HUES6 (cell line): ENCODE measurements around the gene EDDM3A.
"Not testable (repeated sequence)": the region's sequence is repeated elsewhere in the genome, so short reads cannot be mapped to it uniquely, and the experiment has no call there.

Source experiments
- H3K27ac ChIP-seq: 2 replicates; pipeline ENCODE4 v1.7.0; 2013; ENCODE audit warnings: low read depth, mild to moderate bottlenecking, low read length, inconsistent platforms
- H3K27me3 ChIP-seq: 2 replicates; pipeline ENCODE4 v1.6.1; 2013; ENCODE audit warnings: low read length; ENCODE audit not compliant: control insufficient read depth, insufficient read depth
- H3K36me3 ChIP-seq: 2 replicates; pipeline ENCODE4 v1.6.1; 2013; ENCODE audit warnings: low read length; ENCODE audit not compliant: control insufficient read depth, insufficient read depth
- H3K4me1 ChIP-seq: 2 replicates; pipeline ENCODE4 v1.6.1; 2013; ENCODE audit warnings: low read length; ENCODE audit not compliant: control insufficient read depth, insufficient read depth
- H3K4me3 ChIP-seq: 2 replicates; pipeline ENCODE4 v1.5.1; 2013; ENCODE audit warnings: low read depth, low read length
- H3K9ac ChIP-seq: one replicate; pipeline ENCODE4 v1.6.1; 2013; ENCODE audit warnings: mild to moderate bottlenecking, low read length
- H3K9me3 ChIP-seq: 2 replicates; pipeline ENCODE4 v1.6.1; 2013; ENCODE audit warnings: low read depth, low read length; ENCODE audit not compliant: control insufficient read depth, insufficient read depth

EDDM3A gene

DNA sequence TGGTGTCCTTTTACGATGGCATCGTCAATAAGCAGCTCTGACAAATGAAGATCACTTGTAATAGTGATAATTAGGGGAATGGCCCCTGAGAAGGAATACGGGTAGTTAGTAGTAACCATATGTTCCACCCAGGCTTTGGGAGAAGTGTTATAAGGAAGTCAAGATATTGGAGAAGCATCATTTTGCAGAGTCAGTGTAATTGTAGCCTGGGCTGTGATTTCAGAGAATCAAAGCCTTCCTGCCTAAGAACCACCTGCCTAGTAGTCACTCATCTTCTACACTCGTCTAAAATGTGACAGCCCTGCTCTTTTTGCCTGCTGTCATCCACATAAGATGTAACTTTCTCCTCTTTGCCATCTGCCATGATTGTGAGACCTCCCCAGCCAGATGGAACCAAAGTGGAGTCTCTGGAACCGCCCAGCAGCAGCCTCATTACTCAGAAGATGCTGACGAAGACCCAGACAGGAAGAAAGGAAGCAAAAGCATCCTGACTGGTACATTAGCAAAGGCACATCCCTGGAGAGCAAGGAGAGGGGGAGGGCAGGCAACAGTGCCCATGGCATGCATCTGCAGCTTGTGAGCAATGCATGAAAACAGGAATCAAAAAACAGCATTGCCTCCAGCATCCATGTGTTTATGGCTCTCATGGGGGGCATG, 12.6 kb upstream of the EDDM3A start:
- Histone ChIP-seq H3K36me3 (no peaks in the 10 kb centered on the region), H3K9ac (no peak overlapping the region), H3K9me3 (no peaks in the 10 kb centered on the region), H3K27me3 (no peaks in the 10 kb centered on the region), H3K27ac (no peak overlapping the region), H3K4me3 (no peak overlapping the region), H3K4me1 (peaks cover 3% of the 10 kb centered on the region; the same call in 1 of the 2 replicates)

- H3K27ac ChIP-seq, result no peak overlapping the region
- peaks cover 3% of the 10 kb centered on the region; the same call in 1 of the 2 replicates for H3K4me1 ChIP-seq
- no peak overlapping the region for H3K4me3 ChIP-seq
- H3K36me3 ChIP-seq, result no peaks in the 10 kb centered on the region
- H3K27me3 ChIP-seq, result no peaks in the 10 kb centered on the region
- no peak overlapping the region for H3K9ac ChIP-seq
- no peaks in the 10 kb centered on the region for H3K9me3 ChIP-seq
Observed at GRCh38 chr14:20733684-20734429, 11.8 kb upstream of the EDDM3A start.

GRCh38 chr14:20734430-20734806, 11.3 kb upstream of the EDDM3A start:
- H3K9me3 ChIP-seq, result no peaks in the 10 kb centered on the region
- no peaks in the 10 kb centered on the region for H3K36me3 ChIP-seq
- peaks cover 3% of the 10 kb centered on the region; the same call in 1 of the 2 replicates for H3K4me1 ChIP-seq
- H3K9ac ChIP-seq, result no peak overlapping the region
- no peak overlapping the region for H3K4me3 ChIP-seq
- no peak overlapping the region for H3K27ac ChIP-seq
- H3K27me3 ChIP-seq, result no peaks in the 10 kb centered on the region

DNA sequence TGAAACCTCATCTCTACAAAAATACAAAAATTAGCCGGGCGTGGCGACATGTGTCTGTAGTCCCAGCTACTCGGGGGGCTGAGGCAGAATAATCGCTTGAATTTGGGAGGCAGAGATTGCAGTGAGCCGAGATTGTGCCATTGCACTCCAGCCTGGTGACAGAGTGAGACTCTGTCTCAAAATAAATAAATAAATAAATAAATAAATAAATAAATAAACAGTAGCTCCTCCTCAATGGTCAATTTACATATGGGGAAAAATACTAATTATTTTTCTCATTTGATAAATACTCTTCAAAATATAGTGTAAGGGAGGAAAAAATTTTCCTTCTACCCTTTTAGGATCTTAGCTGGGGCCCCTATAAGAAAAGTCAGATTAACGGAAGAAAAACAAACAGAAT, 7.4 kb upstream of the EDDM3A start:
- not testable (repeated sequence) for H3K9ac ChIP-seq, H3K9me3 ChIP-seq, H3K4me1 ChIP-seq, H3K27ac ChIP-seq, H3K27me3 ChIP-seq, H3K36me3 ChIP-seq, H3K4me3 ChIP-seq

- H3K36me3 ChIP-seq, result no peaks in the 10 kb centered on the region
- H3K9me3 ChIP-seq, result peaks cover 2% of the 10 kb centered on the region; the same call in 1 of the 2 replicates
- no peak overlapping the region for H3K4me3 ChIP-seq
- H3K27me3 ChIP-seq, result no peaks in the 10 kb centered on the region
- H3K27ac ChIP-seq, result no peak overlapping the region
- no peak overlapping the region for H3K9ac ChIP-seq
- no peaks in the 10 kb centered on the region for H3K4me1 ChIP-seq
Observed at GRCh38 chr14:20742132-20742531, 3.6 kb upstream of the EDDM3A start.

DNA sequence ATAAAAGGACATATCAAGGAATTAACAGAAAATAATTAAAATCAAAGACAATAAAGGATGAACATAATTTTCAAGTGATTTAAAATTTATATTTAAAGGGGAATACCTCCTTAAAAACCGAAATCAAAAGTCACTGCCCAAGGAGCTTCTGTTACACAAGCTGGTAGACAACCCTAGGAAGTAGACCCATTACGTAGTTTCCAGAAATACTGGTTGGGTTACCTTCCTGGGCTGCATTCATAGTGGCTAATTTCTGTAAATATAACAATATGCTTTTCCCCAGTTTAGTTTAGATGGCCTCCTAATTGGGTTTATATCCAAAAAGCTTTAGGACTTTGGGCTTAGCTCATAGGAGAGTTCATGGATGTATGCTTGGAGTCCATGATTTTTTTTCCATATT, 2.1 kb upstream of the EDDM3A start:
- Histone ChIP-seq H3K36me3 (no peaks in the 10 kb centered on the region), H3K4me3 (no peak overlapping the region), H3K4me1 (no peaks in the 10 kb centered on the region), H3K9ac (no peak overlapping the region), H3K27ac (no peak overlapping the region), H3K9me3 (peaks cover 2% of the 10 kb centered on the region; the same call in 1 of the 2 replicates), H3K27me3 (no peaks in the 10 kb centered on the region)

DNA sequence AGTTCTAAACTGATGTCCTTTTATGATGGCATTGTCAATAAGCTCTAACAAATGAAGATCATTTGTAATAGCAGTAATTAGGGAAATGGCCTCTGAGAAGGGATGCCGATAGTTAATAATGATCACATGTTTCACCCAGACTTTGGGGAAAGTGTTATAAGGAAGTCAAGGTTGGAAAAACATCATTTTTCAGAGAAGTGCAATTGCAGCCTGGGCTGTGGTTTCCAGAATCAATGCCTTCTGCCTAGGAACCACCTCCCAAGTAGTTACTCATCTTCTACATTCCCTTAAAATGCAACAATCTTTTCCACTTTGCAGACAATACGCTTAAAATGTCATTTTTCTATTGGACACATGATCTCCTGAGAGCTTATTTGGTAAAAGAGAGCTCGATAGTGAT, 879 bp downstream of the EDDM3A start:
- H3K4me1 ChIP-seq, result no peaks in the 10 kb centered on the region; the same call in 1 of the 2 replicates
- no peaks in the 10 kb centered on the region; the same call in 1 of the 2 replicates for H3K36me3 ChIP-seq
- H3K27me3 ChIP-seq, result no peaks in the 10 kb centered on the region
- peaks cover 8% of the 10 kb centered on the region for H3K9me3 ChIP-seq
- H3K9ac ChIP-seq, result no peak overlapping the region
- H3K27ac ChIP-seq, result no peak overlapping the region
- no peak overlapping the region for H3K4me3 ChIP-seq

- Histone ChIP-seq H3K9me3 (peaks cover 24% of the 10 kb centered on the region), H3K9ac (no peak overlapping the region), H3K27me3 (no peaks in the 10 kb centered on the region), H3K36me3 (no peaks in the 10 kb centered on the region; the same call in 1 of the 2 replicates), H3K27ac (no peak overlapping the region), H3K4me1 (no peaks in the 10 kb centered on the region; the same call in 1 of the 2 replicates), H3K4me3 (no peak overlapping the region)
Observed at GRCh38 chr14:20748439-20748838, 2.8 kb downstream of the EDDM3A start.

DNA sequence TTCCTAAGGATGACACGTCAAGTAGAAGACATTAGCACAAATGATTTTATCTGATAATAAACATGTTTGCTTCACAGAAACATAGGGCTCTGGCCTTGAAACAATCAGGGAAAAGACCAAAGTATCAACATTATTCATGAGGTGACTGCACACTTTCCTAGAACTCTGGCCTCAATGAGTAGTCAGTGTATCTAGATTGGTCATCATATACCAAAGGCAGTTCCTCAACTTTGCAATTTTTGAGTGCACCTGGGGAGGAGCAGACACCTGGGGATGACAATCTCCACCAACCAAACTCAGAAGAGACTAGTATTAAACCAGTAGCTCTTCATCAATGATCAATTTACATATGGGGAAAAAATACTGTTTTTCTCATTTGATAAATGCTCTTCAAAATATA, 4.5 kb downstream of the EDDM3A start:
- Histone ChIP-seq H3K4me1 (no peaks in the 10 kb centered on the region; the same call in 1 of the 2 replicates), H3K9ac (no peak overlapping the region), H3K27me3 (no peaks in the 10 kb centered on the region), H3K27ac (no peak overlapping the region), H3K9me3 (peaks cover 27% of the 10 kb centered on the region), H3K36me3 (no peaks in the 10 kb centered on the region; the same call in 1 of the 2 replicates), H3K4me3 (no peak overlapping the region)

- H3K27me3 ChIP-seq, result no peaks in the 10 kb centered on the region
- H3K36me3 ChIP-seq, result no peaks in the 10 kb centered on the region; the same call in 1 of the 2 replicates
- H3K9ac ChIP-seq, result no peak overlapping the region
- H3K4me1 ChIP-seq, result no peaks in the 10 kb centered on the region; the same call in 1 of the 2 replicates
- peaks cover 27% of the 10 kb centered on the region for H3K9me3 ChIP-seq
- no peak overlapping the region for H3K4me3 ChIP-seq
- H3K27ac ChIP-seq, result no peak overlapping the region
Observed at GRCh38 chr14:20751963-20752562, 6.4 kb downstream of the EDDM3A start.

DNA sequence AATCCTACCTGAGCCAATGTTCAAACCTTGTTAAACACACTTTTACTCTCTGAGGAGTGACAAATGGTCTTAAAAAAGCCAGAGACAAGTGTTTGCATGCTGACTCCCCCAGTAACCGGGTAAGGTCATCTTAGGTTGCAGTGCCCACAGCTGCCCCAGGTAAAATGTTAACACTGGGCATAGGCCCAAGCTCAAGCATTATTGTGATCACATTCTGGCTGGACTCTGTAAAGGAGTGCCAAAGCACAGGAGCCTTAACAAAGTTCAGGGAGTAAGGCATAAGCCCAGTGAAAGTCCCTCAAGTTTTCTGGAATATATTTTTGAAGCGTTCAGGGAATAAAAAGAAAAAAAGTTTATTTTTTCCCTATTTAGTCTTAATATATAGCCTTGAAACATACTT, 8.6 kb downstream of the EDDM3A start:
- Histone ChIP-seq H3K9me3 (peaks cover 27% of the 10 kb centered on the region), H3K27ac (no peak overlapping the region), H3K36me3 (no peaks in the 10 kb centered on the region; the same call in 1 of the 2 replicates), H3K4me3 (no peak overlapping the region), H3K27me3 (no peaks in the 10 kb centered on the region), H3K9ac (no peak overlapping the region), H3K4me1 (peaks cover 9% of the 10 kb centered on the region)
